ENCODE measurements around the gene SLIT3.

GRCh38 chr5:168860081-168860480 is 440.9 kb downstream of the SLIT3 start:
- TF ChIP-seq EZH2 (IDR thresholded peaks at IDR 0.05; ENCODE audit: borderline replicate concordance) (no peak), CTCF (IDR thresholded peaks at IDR 0.05; ENCODE audit: poor library complexity) (no peak)
